ENCODE results near the gene PITRM1.

Gene PITRM1

DNA sequence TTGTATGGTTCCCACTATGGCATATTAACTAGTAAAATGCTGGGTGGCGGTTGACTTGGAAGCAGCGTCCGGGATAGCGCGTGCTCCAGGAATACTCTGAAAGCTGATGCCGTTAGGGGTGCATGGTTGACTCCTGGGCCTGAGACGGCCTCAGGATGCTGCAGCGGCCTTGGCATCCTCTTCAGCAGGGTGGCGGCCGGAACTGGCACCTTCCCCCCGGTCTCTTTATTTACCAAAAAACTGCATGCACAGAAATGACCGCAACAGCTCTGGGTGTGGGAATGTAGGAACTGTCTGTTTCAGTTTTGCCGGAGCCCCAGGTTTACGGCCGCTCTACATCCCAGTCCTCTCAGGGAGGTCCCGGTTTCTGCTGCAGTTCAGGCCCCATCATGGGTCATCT lies 76.4 kb downstream of the PITRM1 start:
- DNase-seq, result no peak

DNA sequence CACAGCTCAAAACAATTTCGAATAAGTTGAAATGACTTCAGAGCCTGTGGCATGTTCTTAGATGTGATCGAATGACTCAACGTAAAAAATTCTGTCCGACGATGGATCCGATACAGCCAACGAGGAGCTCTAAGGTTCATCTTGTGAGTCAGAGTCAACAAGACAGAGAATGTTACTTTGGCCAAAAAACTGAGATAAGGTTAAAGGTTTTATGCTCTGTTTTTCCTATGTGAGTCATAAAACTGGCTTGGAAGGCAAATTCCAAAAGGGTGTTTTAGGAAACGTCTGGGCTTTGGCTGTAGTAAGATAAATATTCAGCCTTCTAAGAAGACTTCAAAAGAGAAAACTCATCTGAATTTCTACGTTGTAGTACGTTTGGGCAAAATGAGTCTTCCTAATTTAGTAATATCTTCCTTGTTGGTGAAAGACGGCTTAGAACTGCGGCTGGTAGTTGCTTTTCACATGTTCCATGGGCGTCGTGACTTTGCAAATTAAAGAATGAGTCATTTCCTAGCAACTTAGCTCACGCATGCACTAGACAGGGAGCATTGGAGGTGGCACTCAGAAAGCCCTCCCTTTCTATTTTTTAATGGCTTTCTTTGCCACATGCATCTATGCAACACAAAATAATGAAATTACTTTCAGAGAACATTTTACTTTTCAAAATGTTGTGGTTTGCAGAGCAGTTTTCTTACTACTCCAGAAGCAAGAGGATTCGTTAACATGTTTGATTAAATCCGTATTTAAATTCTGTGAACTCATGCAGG lies 77.0 kb downstream of the PITRM1 start:
- DNase-seq, result peak; percentile 77

- DNase-seq, result no peak
Observed at GRCh38 chr10:3094609-3095036, 78.0 kb downstream of the PITRM1 start.

DNA sequence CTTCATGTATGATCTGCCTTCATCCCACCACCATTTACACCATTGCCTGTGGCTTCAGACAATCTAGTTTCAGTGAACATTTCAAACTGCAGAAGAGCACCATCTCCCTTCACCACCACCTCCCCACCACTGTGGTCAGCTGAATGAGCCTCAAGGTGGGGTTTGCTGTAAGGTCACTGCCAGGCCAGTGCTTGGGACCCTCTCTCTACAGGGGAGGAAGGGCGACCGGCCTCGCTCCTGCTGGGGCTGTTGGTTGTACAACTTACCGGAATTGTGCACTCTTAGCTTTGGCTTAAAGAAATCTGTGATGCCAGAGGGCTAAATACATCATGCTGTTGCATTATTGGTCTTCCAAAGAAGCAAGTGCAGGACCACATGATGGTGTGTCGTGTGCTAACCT lies 78.6 kb downstream of the PITRM1 start:
- no peak for DNase-seq

- DNase-seq, result no peak
Observed at GRCh38 chr10:3091921-3092320, 80.7 kb downstream of the PITRM1 start.

DNA sequence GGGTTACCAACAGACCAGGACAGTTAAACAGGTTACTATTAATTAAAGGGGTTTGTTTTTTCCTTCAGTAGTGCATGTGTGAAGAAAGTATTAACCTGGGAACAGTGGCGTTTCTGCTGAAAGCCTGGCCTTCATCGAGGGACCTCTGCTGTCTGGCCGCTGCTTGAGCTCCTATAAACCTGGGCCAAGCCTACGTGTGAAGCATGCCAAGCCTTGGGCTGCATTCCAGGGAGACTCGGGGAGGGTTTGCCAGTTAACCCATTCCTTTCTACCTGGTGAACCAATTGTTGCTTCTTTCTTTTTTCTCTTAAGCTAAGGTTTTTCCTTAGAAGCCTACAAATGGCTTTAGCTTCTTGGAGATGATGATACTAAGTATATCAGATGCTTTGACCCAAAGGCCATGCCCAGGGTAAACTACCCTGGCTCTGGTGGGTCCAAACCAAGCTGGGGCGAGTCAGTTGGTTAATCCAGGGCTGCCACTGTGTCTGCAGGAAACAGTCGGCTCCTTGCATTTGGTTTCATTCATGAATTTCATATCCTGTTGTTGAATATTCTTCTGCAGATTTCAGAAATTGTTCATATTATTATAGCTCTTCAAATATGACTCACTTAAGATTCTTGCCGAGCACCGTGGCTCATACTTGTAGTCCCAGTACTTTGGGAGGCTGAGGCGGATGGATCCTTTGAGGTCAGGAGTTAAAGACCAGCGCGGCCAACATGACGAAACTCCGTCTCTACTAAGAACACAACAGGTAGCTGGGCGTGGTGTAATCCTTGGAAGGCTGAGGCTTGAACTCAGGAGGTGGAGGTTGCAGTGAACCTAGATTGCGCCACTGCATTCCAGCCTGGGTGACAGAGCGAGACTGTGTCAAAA lies 81.4 kb downstream of the PITRM1 start:
- DNase-seq, result peak; percentile 64

GRCh38 chr10:3090388-3090787 lies 82.2 kb downstream of the PITRM1 start:
- DNase-seq, result no peak

Data from stimulated activated CD4-positive, alpha-beta T cell treated with anti-CD3 and anti-CD28 coated beads, Interleukin-4, amount 100 ng/mL, for 24 hours (primary cell).